Naive thymus-derived CD4-positive, alpha-beta T cell (primary cell): ENCODE measurements around the gene OR2F1. TPM values are rescaled to one million over a fixed set of nuclear protein-coding genes. Genes with fewer than 3 reads are reported as not detected.
"Not testable (repeated sequence)": the region's sequence is repeated elsewhere in the genome, so short reads cannot be mapped to it uniquely, and the experiment has no call there.

Experiments
- ATAC-seq: fragments of 150-1000 bp; cut with Tn5 transposase; 2 replicates; pipeline ENCODE4 v1.10.0; 2021; ENCODE audit warnings: mild to moderate bottlenecking, moderate library complexity
- CTCF ChIA-PET: fragments of 350-600 bp; sonication (Branson Sonifier 250); formaldehyde crosslinking; loops from one replicate; lab custom pipeline; 2021; ENCODE audit warnings: antibody characterized with exemption; lab: Charles Lee
- POLR2A ChIA-PET: fragments of 350-600 bp; sonication (Branson Sonifier 250); formaldehyde crosslinking; loops from one replicate; lab custom pipeline; 2021; ENCODE audit warnings: antibody characterized with exemption, inconsistent platforms; lab: Charles Lee
- DNase-seq, 9 donors: peaks; one replicate each; pipeline versions ENCODE4 v3.0.0 to v3.0.0-alpha.2; 2020 to 2022; ENCODE audit warnings: mixed read lengths in 1 of 9
- H3K27ac ChIP-seq: one replicate; pipeline ENCODE4 v1.7.0; 2013; ENCODE audit warnings: mild to moderate bottlenecking, low read depth, low read length, moderate library complexity
- H3K27me3 ChIP-seq, 2 donors: one replicate each; pipeline ENCODE4 v1.7.0; 2013; ENCODE audit warnings: low read length in 2 of 2, mild to moderate bottlenecking in 2 of 2, moderate library complexity in 2 of 2; ENCODE audit not compliant: control insufficient read depth in 2 of 2, insufficient read depth in 2 of 2
- H3K36me3 ChIP-seq, 3 experiments: 1 replicate in 2 of 3; 2 replicates in 1 of 3; pipeline ENCODE4 v1.7.0; 2013; ENCODE audit warnings: low read length in 3 of 3, mild to moderate bottlenecking in 3 of 3, moderate library complexity in 1 of 3; ENCODE audit not compliant: insufficient read depth in 3 of 3, control insufficient read depth in 2 of 3
- H3K4me1 ChIP-seq, 2 donors: one replicate each; pipeline ENCODE4 v1.7.0; 2013; ENCODE audit warnings: low read length in 2 of 2, mild to moderate bottlenecking in 2 of 2, moderate library complexity in 1 of 2; ENCODE audit not compliant: control insufficient read depth in 2 of 2, insufficient read depth in 2 of 2
- H3K4me3 ChIP-seq: 2 replicates; pipeline ENCODE4 v1.7.0; 2013; ENCODE audit warnings: mild to moderate bottlenecking, low read length
- H3K9me3 ChIP-seq, 3 experiments: 1 replicate in 2 of 3; 2 replicates in 1 of 3; pipeline ENCODE4 v1.7.0; 2013; ENCODE audit warnings: low read length in 3 of 3; ENCODE audit not compliant: control insufficient read depth in 2 of 3
- H3K27ac Mint-ChIP-seq, 9 donors: one replicate each; pipeline ENCODE4 v1.8.0; 2020 to 2022; ENCODE audit warnings: mixed read lengths in 9 of 9, mild to moderate bottlenecking in 8 of 9, moderate library complexity in 5 of 9, inconsistent platforms in 2 of 9
- H3K27me3 Mint-ChIP-seq, 5 donors: one replicate each; pipeline ENCODE4 v1.8.0; 2021 to 2022; ENCODE audit warnings: mixed read lengths in 5 of 5, mild to moderate bottlenecking in 1 of 5
- H3K36me3 Mint-ChIP-seq, 5 donors: one replicate each; pipeline ENCODE4 v1.8.0; 2020 to 2022; ENCODE audit warnings: mixed read lengths in 5 of 5, mild to moderate bottlenecking in 3 of 5, inconsistent platforms in 1 of 5
- H3K4me1 Mint-ChIP-seq, 7 donors: one replicate each; pipeline ENCODE4 v1.8.0; 2020 to 2022; ENCODE audit warnings: mixed read lengths in 7 of 7, mild to moderate bottlenecking in 3 of 7, inconsistent platforms in 1 of 7
- H3K4me3 Mint-ChIP-seq, 10 donors: one replicate each; pipeline ENCODE4 v1.8.0; 2020 to 2022; ENCODE audit warnings: mild to moderate bottlenecking in 10 of 10, mixed read lengths in 10 of 10, moderate library complexity in 6 of 10, inconsistent platforms in 2 of 10
- H3K9me3 Mint-ChIP-seq, 11 donors: one replicate each; pipeline ENCODE4 v1.8.0; 2020 to 2022; ENCODE audit warnings: mixed read lengths in 11 of 11, mild to moderate bottlenecking in 4 of 11, inconsistent platforms in 1 of 11, moderate library complexity in 1 of 11
- intact Hi-C, 2 donors: fragments of 100-400 bp; cut with micrococcal nuclease; formaldehyde crosslinking; loops; one replicate each; pipeline ENCODE4 v1.15.1; 2023
- polyA plus RNA-seq, 2 donors: library from polyadenylated mRNA; unstranded; fragments of 300-500 nt; fragmentation: Illumina TruSeq; gene quantifications; one replicate each; pipeline ENCODE4 v1.2.3, GENCODE V29; 2021
- total RNA-seq, 6 experiments: library from RNA in 5 of 6; stranded (reverse) in 5 of 6; gene quantifications; 1 replicate in 5 of 6; 2 replicates in 1 of 6; pipeline ENCODE4 v1.2.3 and lab custom pipeline; 2021 to 2026

Gene OR2F1
- total and polyA plus RNA-seq, 7 experiments from 2014 or later = not detected

GRCh38 chr7:144010821-144011220 lies 56.2 kb downstream of the OR2F1 start:
- POLR2A ChIA-PET, H3K4me1 ChIP-seq, H3K27ac ChIP-seq, ATAC-seq, H3K27ac Mint-ChIP-seq, DNase-seq, H3K9me3 ChIP-seq, H3K4me3 ChIP-seq, CTCF ChIA-PET, H3K4me3 Mint-ChIP-seq, H3K27me3 ChIP-seq, H3K4me1 Mint-ChIP-seq, H3K36me3 ChIP-seq, intact Hi-C loops: not testable (repeated sequence)
- peaks cover 0 to 22% (median 7%) of the 10 kb centered on the region in 5 donors for H3K36me3 Mint-ChIP-seq
- H3K27me3 Mint-ChIP-seq = peaks cover 3 to 49% (median 42%) of the 10 kb centered on the region in 5 donors
- peaks cover 0 to 39% (median 16%) of the 10 kb centered on the region in 11 donors for H3K9me3 Mint-ChIP-seq

DNA sequence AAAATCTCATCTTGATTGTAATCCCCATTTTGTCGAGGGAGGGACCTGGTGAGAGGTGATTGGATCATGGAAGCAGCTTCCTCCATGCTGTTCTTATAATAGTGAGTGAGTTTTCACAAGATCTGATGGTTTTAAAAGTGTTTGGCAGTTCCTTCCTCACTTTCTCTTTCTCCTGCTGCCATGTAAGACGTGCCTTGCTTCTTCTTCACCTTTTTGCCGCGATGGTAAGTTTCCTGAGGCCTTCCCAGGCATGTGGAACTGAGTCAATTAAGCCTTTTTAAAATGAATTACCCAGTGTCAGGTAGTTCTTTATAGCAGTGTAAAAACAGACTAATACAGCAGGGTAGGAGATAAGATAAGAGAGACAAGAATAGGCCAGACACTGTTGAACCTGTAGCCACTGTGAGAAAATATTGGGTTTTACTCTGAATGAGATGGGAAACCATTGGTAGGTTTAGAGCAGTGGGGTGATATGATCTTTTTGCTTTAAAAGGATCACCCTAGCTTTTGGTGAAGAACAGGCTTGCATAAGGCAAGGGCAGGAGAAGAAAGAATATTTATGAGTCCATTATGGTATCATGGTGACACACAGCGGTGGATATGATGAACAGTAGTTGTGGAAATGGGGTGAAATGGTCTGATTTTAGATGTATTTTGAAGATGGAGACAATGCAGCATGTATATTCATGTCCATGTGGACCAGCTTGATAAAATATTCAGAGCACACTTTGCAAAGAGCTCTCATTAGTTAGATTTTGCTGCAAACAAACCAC lies 57.0 kb downstream of the OR2F1 start:
- CTCF ChIA-PET = no interaction called here

More for the DNA sequence above, 57.0 kb downstream of the OR2F1 start:
- Mint-ChIP-seq H3K4me1 (peaks cover 0 to 2% (median 0%) of the 10 kb centered on the region in 7 donors), H3K27ac (no peak overlapping the region), H3K27me3 (peaks cover 1 to 42% (median 35%) of the 10 kb centered on the region in 5 donors), H3K36me3 (peaks cover 0 to 22% (median 7%) of the 10 kb centered on the region in 5 donors), H3K4me3 (no peak overlapping the region), H3K9me3 (peaks cover 0 to 39% (median 16%) of the 10 kb centered on the region in 11 donors)
- no peak overlapping the region for H3K4me3 ChIP-seq
- DNase-seq = no peak
- no peaks in the 10 kb centered on the region for H3K36me3 ChIP-seq
- intact Hi-C loops = no loop called here
- no peak overlapping the region for H3K27ac ChIP-seq
- no peaks in the 10 kb centered on the region for H3K27me3 ChIP-seq
- ATAC-seq = no peak
- no peaks in the 10 kb centered on the region for H3K4me1 ChIP-seq
- POLR2A ChIA-PET = no interaction called here
- peaks cover 0 to 10% (median 0%) of the 10 kb centered on the region in 3 experiments for H3K9me3 ChIP-seq

Other genes with a start within 250 kb of the OR2F1 start
- gene CTAGE6, start 197.1 kb upstream of the OR2F1 start, total RNA-seq = 1 to 10 TPM in 4 of 5 experiments, under 1 TPM in 1; 0.80 to 2.4 (median 1.8) TPM
- gene CTAGE6, start 197.1 kb upstream of the OR2F1 start, polyA plus RNA-seq = not detected
- 10 to 100 TPM; 10.5 to 19.4 (median 13.8) TPM for gene TCAF1, start 52.7 kb upstream of the OR2F1 start, total RNA-seq
- 1 to 10 TPM; 6.8 to 8.6 TPM for gene TCAF1, start 52.7 kb upstream of the OR2F1 start, polyA plus RNA-seq
- gene OR2F2, start 19.6 kb upstream of the OR2F1 start, total RNA-seq = not detected
- not detected for gene OR2F2, start 19.6 kb upstream of the OR2F1 start, polyA plus RNA-seq
- gene OR6B1, start 45.5 kb downstream of the OR2F1 start, total RNA-seq = not detected
- gene OR6B1, start 45.5 kb downstream of the OR2F1 start, polyA plus RNA-seq = not detected
- not detected for gene OR2A5, start 94.1 kb downstream of the OR2F1 start, total RNA-seq
- not detected for gene OR2A5, start 94.1 kb downstream of the OR2F1 start, polyA plus RNA-seq
- not detected for gene OR2A25, start 115.0 kb downstream of the OR2F1 start, total RNA-seq
- not detected for gene OR2A25, start 115.0 kb downstream of the OR2F1 start, polyA plus RNA-seq
- not detected for gene OR2A12, start 131.4 kb downstream of the OR2F1 start, total RNA-seq
- not detected for gene OR2A12, start 131.4 kb downstream of the OR2F1 start, polyA plus RNA-seq
- gene OR2A2, start 154.7 kb downstream of the OR2F1 start, total RNA-seq = not detected
- not detected for gene OR2A2, start 154.7 kb downstream of the OR2F1 start, polyA plus RNA-seq
- not detected for gene OR2A14, start 168.3 kb downstream of the OR2F1 start, total RNA-seq
- not detected for gene OR2A14, start 168.3 kb downstream of the OR2F1 start, polyA plus RNA-seq
- gene CTAGE4, start 228.6 kb downstream of the OR2F1 start, total RNA-seq = 1 to 10 TPM in 4 of 5 experiments, not detected in 1; 1.2 to 6.0 (median 3.4) TPM
- under 1 TPM in 1 of 2 donors, not detected in 1; 0.29 TPM for gene CTAGE4, start 228.6 kb downstream of the OR2F1 start, polyA plus RNA-seq
- gene ARHGEF35, start 241.0 kb downstream of the OR2F1 start, total RNA-seq = 1 to 10 TPM in 4 of 5 experiments, under 1 TPM in 1; 0.34 to 4.4 (median 2.5) TPM
- 1 to 10 TPM; 1.7 to 2.1 TPM for gene ARHGEF35, start 241.0 kb downstream of the OR2F1 start, polyA plus RNA-seq